ENCODE measurements around the gene MZT2A.
"Not testable (repeated sequence)": the region's sequence is repeated elsewhere in the genome, so short reads cannot be mapped to it uniquely, and the experiment has no call there.

- TF ChIP-seq CTCF (conservative IDR thresholded peaks at IDR 0.05; ENCODE audit: low read length); EZH2phosphoT487 (IDR thresholded peaks at IDR 0.05; ENCODE audit: borderline replicate concordance): not testable (repeated sequence)
These were observed 5.8 kb downstream of the MZT2A start for GRCh38 chr2:131486201-131486902.

Data from Loucy (cell line).